RPMI7951 (cell line): ENCODE measurements around the gene PEX11A. TPM values are rescaled to one million over a fixed set of nuclear protein-coding genes. Genes with fewer than 3 reads are reported as not detected.
A peak's percentile ranks its signal among the peaks of the same experiment; 100 is the strongest.

Experiments
- DNase-seq: peaks from one replicate; pipeline ENCODE4 v3.0.0-alpha.2; 2012; ENCODE audit warnings: low read depth
- total RNA-seq: library from RNA; depleted of rRNA; stranded (reverse); fragments of >200 nt; shearing (Covaris generic); gene quantifications from 2 replicates; pipeline ENCODE4 v1.2.3, GENCODE V29; 2014; rRNA removed

The PEX11A gene
- 12.6 and 15.9 TPM in 2 replicates for total RNA-seq

- DNase-seq = peak; percentile 72
Measured at GRCh38 chr15:89690276-89691218, at the start of gene PEX11A, which contains the start of gene WDR93. Gene PEX11A, minus strand, starts transcription at chr15:89690754. Its CDS starts 122 bp downstream, at chr15:89690632. Gene WDR93, plus strand, starts transcription at chr15:89690811. Its CDS starts 10,936 bp downstream, at chr15:89701747.

DNA sequence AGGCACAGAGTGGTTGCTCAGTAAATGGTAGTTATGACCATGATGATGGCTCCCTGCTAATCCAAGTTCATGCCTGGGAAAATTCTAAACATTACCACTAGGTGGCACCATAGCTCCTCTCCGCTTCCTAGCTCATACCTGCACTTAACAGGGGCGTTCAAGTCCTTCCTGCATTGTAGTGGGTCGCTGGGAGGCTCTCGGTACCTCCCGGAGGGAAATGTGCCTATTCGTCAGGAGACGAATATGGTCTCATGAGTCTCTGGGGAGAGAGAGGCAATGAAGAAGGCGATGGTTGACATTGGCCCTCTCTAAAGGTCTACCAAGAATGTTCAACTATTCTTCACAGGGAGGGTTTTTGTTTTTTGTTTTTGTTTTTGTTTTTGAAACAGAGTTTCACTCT is 49.6 kb upstream of the PEX11A start:
- peak; percentile 72 for DNase-seq

DNA sequence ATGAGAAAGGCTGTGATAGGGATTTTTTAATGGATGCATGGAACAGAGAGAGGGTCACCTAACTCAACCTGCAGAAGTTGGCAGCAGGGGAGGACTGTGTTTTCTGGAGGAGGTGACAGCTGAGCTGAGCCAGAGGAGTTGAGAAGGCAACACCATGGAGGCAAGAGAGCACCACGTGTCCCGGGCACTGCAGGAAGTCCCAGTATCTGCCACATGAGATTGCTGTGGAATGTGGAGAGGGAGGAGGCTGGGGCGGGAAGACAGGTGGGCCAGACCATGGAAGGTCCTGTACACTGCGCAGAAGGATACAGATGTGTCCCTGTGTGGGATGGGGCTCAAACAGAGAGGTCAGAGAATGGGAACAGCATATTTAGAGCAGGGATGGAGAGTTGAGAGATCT is 45.2 kb upstream of the PEX11A start:
- DNase-seq = no peak

GRCh38 chr15:89732451-89733172 is 42.1 kb upstream of the PEX11A start:
- DNase-seq = no peak

DNA sequence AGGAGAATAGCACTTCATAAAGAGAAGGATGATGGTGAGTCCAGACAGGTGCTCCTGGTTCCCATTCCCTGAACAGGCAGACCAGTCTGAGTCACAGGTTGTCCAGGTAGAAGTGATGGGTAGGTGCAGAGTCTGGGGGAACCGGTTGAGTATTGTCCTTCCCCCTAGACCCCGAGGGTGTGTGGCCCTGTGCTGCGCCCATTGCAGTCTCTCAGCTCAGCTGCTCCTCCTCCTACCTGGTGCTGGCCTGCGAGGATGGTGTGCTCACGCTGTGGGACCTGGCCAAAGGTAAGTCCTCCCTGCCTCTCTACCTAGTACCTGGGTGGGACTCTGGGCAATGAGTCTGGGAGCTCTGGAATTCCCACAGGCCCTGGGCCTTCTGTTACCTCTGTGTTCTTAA is 40.7 kb upstream of the PEX11A start:
- no peak for DNase-seq

DNA sequence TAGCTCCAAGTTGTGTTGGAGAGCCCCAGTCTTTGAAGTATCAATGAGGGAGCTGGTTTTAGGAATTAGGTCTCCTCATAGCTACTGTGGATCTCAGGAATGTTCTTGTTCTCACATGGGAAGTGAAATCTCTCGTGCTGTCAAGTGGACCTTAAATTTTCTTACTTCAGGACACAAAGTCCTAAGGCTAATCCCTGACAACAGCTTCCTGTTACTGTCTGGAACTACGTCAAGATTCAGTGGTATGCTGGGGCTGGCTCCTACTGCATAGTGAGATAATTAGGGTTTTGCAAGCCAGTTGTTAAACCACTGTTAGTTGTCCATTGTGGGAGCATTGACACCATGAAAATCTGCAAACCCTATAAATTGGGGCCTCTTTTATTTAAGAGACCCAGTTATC is 37.7 kb upstream of the PEX11A start:
- peak; percentile 18 for DNase-seq

DNA sequence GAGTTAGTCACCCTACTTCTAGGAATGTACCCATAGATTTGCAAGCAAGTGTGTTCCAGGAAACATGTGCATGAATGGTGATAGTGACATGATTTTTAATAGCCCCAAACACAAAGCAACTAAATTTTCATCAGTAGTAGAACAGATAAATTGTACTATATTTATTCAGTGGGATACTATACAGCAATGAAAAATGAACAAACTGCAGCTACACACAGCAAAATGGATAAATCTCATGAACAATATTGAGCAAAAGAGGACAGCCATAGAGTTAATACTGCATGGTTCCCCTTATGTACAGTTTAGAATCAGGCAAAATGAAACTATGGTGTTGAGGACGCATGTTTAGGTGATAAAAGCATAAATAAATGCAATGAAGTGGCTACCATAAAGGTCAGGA is 34.5 kb upstream of the PEX11A start:
- DNase-seq = no peak

DNA sequence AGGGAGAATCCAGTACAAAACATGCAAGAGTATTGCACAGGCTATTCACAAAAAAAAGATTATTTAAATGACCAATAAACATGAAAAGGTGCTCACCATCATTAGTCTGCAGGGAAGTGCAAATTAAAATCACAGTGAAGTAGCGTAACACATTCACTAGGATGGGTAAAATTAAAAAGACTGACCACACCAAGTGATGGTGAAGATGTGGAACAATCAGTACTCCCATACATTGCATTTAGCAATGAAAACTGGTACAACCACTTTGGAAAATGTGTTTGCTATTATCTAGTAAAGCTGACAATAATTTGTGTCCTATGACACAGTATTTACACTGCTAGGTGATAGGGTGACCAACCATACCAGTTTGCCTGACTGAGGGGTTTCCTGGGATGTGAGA is 34.1 kb upstream of the PEX11A start:
- no peak for DNase-seq

- DNase-seq = no peak
Measured at GRCh38 chr15:89723031-89723430, 32.5 kb upstream of the PEX11A start.

GRCh38 chr15:89714775-89715174 is 24.2 kb upstream of the PEX11A start:
- no peak for DNase-seq

GRCh38 chr15:89707577-89707976 is 17.0 kb upstream of the PEX11A start:
- DNase-seq = no peak

DNA sequence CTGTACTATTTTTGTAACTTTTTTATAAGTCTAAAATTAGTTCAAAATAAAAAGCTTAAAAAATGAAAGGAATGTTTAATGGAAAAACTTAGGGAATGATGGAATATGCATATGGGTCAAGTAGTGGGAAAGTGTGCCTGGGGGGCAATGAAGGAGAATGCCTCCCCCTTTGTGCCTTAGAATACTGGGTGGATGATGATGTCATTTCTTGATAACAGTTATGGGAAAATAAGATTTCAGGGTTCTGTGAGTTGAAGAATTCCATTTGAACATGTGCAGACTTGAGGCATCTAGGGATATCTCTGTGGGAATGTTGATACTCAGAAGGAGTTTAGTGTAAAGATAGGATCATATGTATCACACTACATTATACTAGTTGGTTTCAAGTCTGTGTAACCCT is 13.9 kb upstream of the PEX11A start:
- no peak for DNase-seq

- no peak for DNase-seq
Measured at GRCh38 chr15:89695198-89695597, 4.6 kb upstream of the PEX11A start.

DNA sequence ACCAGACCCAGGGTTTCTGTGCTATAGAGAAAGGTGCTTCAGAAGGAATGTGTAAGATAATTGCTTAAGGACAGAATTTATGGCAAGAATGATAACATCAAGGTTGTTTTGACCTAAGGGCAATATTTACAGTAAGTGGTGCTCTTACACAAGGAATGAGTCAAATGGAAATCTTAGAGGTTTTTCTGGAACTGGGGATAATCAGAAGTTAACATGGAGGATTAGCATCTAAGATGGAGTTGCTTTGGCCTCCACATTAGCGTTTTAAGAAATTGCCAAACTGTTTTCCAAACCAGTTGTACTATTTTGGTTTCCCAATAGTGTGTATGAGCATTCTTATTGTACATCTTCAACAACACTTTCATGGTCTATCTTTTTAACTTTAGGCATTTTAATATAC is 3.1 kb upstream of the PEX11A start:
- DNase-seq = no peak

GRCh38 chr15:89693091-89693490 is 2.5 kb upstream of the PEX11A start:
- no peak for DNase-seq

- DNase-seq = peak; percentile 16
Measured at GRCh38 chr15:89689930-89690275, 651 bp downstream of the PEX11A start.

GRCh38 chr15:89686522-89686921 is 4.0 kb downstream of the PEX11A start:
- no peak for DNase-seq

DNA sequence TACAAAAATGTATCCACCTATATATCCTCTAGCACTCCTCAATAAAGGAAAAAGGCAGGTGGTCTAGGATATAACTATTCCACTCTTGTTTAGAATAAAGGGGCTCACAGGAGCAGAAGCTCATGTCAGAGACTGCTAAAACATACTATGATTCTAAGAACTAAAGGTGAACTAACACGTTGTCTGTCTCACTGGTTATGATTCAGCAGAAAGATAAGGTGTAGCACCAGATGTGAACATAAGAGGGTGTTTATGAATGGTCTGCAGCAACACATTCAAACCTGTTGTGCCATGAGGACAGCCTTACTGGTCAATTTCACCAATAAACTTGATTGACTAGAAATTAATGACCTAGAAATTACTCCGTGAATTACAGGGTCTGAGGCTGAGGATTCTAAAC is 4.6 kb downstream of the PEX11A start:
- no peak for DNase-seq

GRCh38 chr15:89681146-89681545 is 9.4 kb downstream of the PEX11A start:
- DNase-seq = no peak

GRCh38 chr15:89680282-89680873 is 10.2 kb downstream of the PEX11A start:
- peak; percentile 48 for DNase-seq

DNA sequence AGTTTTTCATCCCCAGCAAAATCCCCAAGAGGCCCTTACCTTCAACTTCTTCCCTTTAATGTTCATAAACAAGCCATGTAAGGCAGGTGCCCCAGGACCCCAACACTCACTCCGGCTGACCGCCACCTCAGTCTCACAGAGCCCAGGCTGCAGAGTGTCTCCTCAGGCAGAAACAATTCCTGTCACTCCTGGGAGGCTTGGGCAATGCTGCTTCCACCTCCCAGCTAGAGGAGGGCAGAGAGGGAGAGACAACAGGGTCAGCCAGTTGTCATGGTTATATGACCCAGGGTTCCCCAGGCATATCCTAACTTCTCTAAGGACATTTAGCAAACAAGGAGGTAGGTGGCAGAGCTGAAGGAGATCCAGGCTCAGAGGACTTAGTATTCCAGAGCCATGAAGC is 11.3 kb downstream of the PEX11A start, which contains the start of gene PLIN1:
PLIN1 (minus strand) TSS at position 156 of the 400 bp plus-strand sequence. CDS start 1,878 bp downstream, outside the sequence.
- no peak for DNase-seq

DNA sequence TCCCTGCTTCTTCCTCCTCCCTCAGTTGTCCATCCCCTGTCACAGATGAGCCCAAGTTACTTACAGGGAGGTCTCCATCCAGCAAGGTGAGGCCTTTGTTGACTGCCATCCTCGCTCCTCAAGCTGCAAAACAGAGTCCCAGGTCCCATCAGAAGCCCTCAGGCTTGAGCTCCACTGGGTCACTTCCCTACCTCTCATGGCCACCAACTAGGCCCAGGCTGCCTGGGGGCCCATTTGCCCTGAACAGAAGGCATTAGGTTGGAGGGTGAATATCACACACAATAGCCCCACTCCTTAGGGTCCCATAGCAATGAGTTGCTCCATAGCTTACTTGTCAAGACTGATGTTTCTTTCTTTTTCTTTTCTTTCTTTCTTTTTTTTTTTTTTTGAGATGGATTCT is 13.2 kb downstream of the PEX11A start:
- DNase-seq = no peak
